H1 (cell line): Measurements from ENCODE around the gene P3R3URF. TPM values are rescaled to one million over a fixed set of nuclear protein-coding genes. Genes with fewer than 3 reads are reported as not detected.

Experiments used
- RAD21 ChIP-seq, 2 experiments: IDR thresholded peaks in 1 of 2; conservative IDR thresholded peaks in 1 of 2; 2 replicates each; pipeline ENCODE4 v1.6.1; 2011; ENCODE audit warnings: low read depth in 2 of 2, low read length in 2 of 2, improper control_type of control experiment in 1 of 2, inconsistent platforms in 1 of 2, mild to moderate bottlenecking in 1 of 2, moderate library complexity in 1 of 2
- polyA plus RNA-seq, 7 experiments: library from polyadenylated mRNA; depleted of rRNA in 3 of 7; stranded (reverse) in 5 of 7; unstranded in 2 of 7; fragments of >200 nt in 5 of 7; fragments of 200-250 nt in 2 of 7; gene quantifications; 1 replicate in 5 of 7; 2 replicates in 1 of 7; 4 replicates in 1 of 7; pipeline versions ENCODE4 v1.2.1 to v1.2.3, GENCODE V29; 2011 to 2013; ENCODE audit warnings: missing spikeins in 2 of 7, mixed read lengths in 2 of 7
- total RNA-seq: library from RNA; stranded (reverse); fragmentation: NEBNext Ultra II Directional; extraction: Animal tissue kit (Norgen Biotek cat#: 25700); gene quantifications from 2 replicates; pipeline ENCODE4 v1.2.1, GENCODE V29; 2021

The P3R3URF gene
- total and polyA plus RNA-seq, 2 of the 8 experiments (the other 6 are each of a cell fraction or from before 2014, with no cell fraction given) = not detected

- peak in 1 of 2 experiments; percentile 23; a peak in 3 of 4 replicates for TF ChIP-seq RAD21 (IDR thresholded peaks at IDR 0.05 in 1 of 2, conservative IDR thresholded peaks at IDR 0.05 in 1 of 2; ENCODE audit: low read depth in 2 of 2, low read length in 2 of 2)
These were observed 2.9 kb downstream of the P3R3URF start (continued) for GRCh38 chr1:46173361-46173856.
